Measurements from ENCODE around the gene MYO7B.

Gene MYO7B

GRCh38 chr2:127685410-127686080, 150.1 kb downstream of the MYO7B start:
- H3K9ac ChIP-seq (ENCODE audit: low read length) = no peak overlapping the region
- H3K4me1 ChIP-seq (ENCODE audit: low read length) = no peaks in the 10 kb centered on the region
- H2AFZ ChIP-seq (ENCODE audit: low read depth, low read length) = no peak overlapping the region

More at GRCh38 chr2:127685410-127686080, 150.1 kb downstream of the MYO7B start:
- Histone ChIP-seq H3K27ac (ENCODE audit: low read length) (no peak overlapping the region), H3K79me2 (ENCODE audit: low read length) (no peaks in the 10 kb centered on the region), H3K27me3 (ENCODE audit: low read depth, low read length) (no peaks in the 10 kb centered on the region), H3K9me3 (ENCODE audit: insufficient read depth, low read length) (0 out of 2 replicates have a peak, but pooled peaks cover 3% of the 10 kb centered on the region), H4K20me1 (ENCODE audit: insufficient read depth, low read length) (no peaks in the 10 kb centered on the region), H3K4me2 (ENCODE audit: low read length) (no peak overlapping the region), H3K36me3 (replicated peaks; ENCODE audit: low read depth, low read length) (peaks cover 3% of the 10 kb centered on the region), H3K4me3 (ENCODE audit: low read length) (no peak overlapping the region)
- TF ChIP-seq, protein P1, sequence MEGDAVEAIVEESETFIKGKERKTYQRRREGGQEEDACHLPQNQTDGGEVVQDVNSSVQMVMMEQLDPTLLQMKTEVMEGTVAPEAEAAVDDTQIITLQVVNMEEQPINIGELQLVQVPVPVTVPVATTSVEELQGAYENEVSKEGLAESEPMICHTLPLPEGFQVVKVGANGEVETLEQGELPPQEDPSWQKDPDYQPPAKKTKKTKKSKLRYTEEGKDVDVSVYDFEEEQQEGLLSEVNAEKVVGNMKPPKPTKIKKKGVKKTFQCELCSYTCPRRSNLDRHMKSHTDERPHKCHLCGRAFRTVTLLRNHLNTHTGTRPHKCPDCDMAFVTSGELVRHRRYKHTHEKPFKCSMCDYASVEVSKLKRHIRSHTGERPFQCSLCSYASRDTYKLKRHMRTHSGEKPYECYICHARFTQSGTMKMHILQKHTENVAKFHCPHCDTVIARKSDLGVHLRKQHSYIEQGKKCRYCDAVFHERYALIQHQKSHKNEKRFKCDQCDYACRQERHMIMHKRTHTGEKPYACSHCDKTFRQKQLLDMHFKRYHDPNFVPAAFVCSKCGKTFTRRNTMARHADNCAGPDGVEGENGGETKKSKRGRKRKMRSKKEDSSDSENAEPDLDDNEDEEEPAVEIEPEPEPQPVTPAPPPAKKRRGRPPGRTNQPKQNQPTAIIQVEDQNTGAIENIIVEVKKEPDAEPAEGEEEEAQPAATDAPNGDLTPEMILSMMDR (IDR thresholded peaks at IDR 0.05; ENCODE audit: low read depth, low read length) = no peak
- TF ChIP-seq EZH2phosphoT487 (IDR thresholded peaks at IDR 0.05; ENCODE audit: low read depth) = no peak

Measured in OCI-LY3 (cell line).